Fibroblast of gingiva (primary cell): ENCODE measurements around the gene ZNF76.

Experiments
- DNase-seq: peaks from one replicate; pipeline ENCODE4 v3.0.0-alpha.2; 2011; ENCODE audit warnings: low read depth

ZNF76 gene

GRCh38 chr6:35267897-35268296 is 8.4 kb downstream of the ZNF76 start:
- no peak for DNase-seq

GRCh38 chr6:35272005-35272404 is 12.5 kb downstream of the ZNF76 start:
- no peak for DNase-seq

- DNase-seq: no peak
Measured at GRCh38 chr6:35273822-35274559, 14.5 kb downstream of the ZNF76 start.

- DNase-seq: no peak
Measured at GRCh38 chr6:35275744-35276260, 16.3 kb downstream of the ZNF76 start.

- DNase-seq: no peak
Measured at GRCh38 chr6:35278708-35279107, 19.2 kb downstream of the ZNF76 start.

GRCh38 chr6:35280903-35281302 is 21.4 kb downstream of the ZNF76 start:
- DNase-seq: no peak

GRCh38 chr6:35282472-35282871 is 22.9 kb downstream of the ZNF76 start:
- DNase-seq: no peak

- DNase-seq: no peak
Measured at GRCh38 chr6:35283361-35283760, 23.8 kb downstream of the ZNF76 start.

GRCh38 chr6:35287671-35288396 is 28.3 kb downstream of the ZNF76 start:
- DNase-seq: peak; percentile 50

GRCh38 chr6:35288834-35289233 is 29.3 kb downstream of the ZNF76 start:
- DNase-seq: no peak

- DNase-seq: no peak
Measured at GRCh38 chr6:35291491-35291890, 32.0 kb downstream of the ZNF76 start.

- DNase-seq: no peak
Measured at GRCh38 chr6:35292494-35292893, 33.0 kb downstream of the ZNF76 start.

GRCh38 chr6:35293681-35294080 is 34.1 kb downstream of the ZNF76 start:
- no peak for DNase-seq

GRCh38 chr6:35294308-35294945 is 34.9 kb downstream of the ZNF76 start:
- DNase-seq: no peak

- DNase-seq: no peak
Measured at GRCh38 chr6:35295036-35295435, 35.5 kb downstream of the ZNF76 start.

GRCh38 chr6:35295521-35296315 is 36.2 kb downstream of the ZNF76 start:
- no peak for DNase-seq

- DNase-seq: no peak
Measured at GRCh38 chr6:35296931-35297600, 37.5 kb downstream of the ZNF76 start.

- DNase-seq: peak; percentile 38
Measured at GRCh38 chr6:35297601-35298481, 38.3 kb downstream of the ZNF76 start, which contains the start of gene DEF6. DEF6 (plus strand) TSS chr6:35297818; CDS start chr6:35297857, 39 bp downstream.

- DNase-seq: no peak
Measured at GRCh38 chr6:35298625-35299140, 39.1 kb downstream of the ZNF76 start.

GRCh38 chr6:35299674-35300073 is 40.1 kb downstream of the ZNF76 start:
- no peak for DNase-seq
